Bronchial epithelial cell (primary cell): ENCODE measurements around the gene ZNF24. TPM values are rescaled to one million over a fixed set of nuclear protein-coding genes. Genes with fewer than 3 reads are reported as not detected.
A peak's percentile ranks its signal among the peaks of the same experiment; 100 is the strongest.

Experiments
- DNase-seq: peaks from one replicate; pipeline ENCODE4 v3.0.0-alpha.2; 2010; ENCODE audit warnings: low read depth
- FAIRE-seq: peaks from 2 replicates; lab custom pipeline; 2011; peaks lifted over from hg19 to GRCh38; lab: Jason Lieb, UNC
- H3K27me3 ChIP-seq: 2 replicates; pipeline ENCODE4 v1.5.1; 2011; ENCODE audit warnings: low read length; ENCODE audit not compliant: control insufficient read depth, insufficient read depth
- H3K36me3 ChIP-seq: 2 replicates; pipeline ENCODE4 v1.5.1; 2011; ENCODE audit warnings: low read length; ENCODE audit not compliant: control insufficient read depth, insufficient read depth
- H3K4me3 ChIP-seq: 2 replicates; pipeline ENCODE4 v1.5.1; 2011; ENCODE audit warnings: mild to moderate bottlenecking, low read depth, low read length, control low read depth
- total RNA-seq: library from RNA; depleted of rRNA; stranded (reverse); fragments of >200 nt; gene quantifications from 2 replicates; pipeline ENCODE4 v1.2.1, GENCODE V29; 2014
- TF ChIP-seq, protein P1 (sequence below): IDR thresholded peaks from 2 replicates; pipeline ENCODE4 v1.5.1; 2011; ENCODE audit warnings: mild to moderate bottlenecking, moderate library complexity, low read length, control low read depth, inconsistent platforms; ENCODE audit not compliant: insufficient read depth, severe bottlenecking

ZNF24 gene
- total RNA-seq, 1 donor from 2014 or later = 32.9 TPM

DNA sequence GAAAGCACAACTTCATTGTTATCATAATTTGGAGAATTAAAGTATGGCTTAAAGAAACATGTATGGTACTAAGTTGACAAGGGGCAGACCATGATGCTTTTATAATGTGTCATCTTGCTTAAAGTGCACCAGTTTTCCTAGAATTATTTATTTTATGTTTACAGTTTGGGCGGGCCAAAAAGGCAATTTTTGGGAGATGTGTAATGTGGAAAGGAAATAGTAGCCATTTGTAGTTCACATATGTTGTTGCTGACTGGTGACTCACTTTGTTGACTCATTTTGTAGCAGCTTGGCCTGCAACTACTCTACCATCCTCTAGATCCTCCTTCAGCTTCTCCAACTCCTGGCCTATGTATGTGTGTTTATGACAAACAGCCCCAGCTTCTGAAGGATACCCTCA lies 61.9 kb downstream of the ZNF24 start:
- Histone ChIP-seq H3K4me3 (no peak overlapping the region), H3K36me3 (peaks cover 8% of the 10 kb centered on the region), H3K27me3 (no peaks in the 10 kb centered on the region)
- TF ChIP-seq, protein P1, sequence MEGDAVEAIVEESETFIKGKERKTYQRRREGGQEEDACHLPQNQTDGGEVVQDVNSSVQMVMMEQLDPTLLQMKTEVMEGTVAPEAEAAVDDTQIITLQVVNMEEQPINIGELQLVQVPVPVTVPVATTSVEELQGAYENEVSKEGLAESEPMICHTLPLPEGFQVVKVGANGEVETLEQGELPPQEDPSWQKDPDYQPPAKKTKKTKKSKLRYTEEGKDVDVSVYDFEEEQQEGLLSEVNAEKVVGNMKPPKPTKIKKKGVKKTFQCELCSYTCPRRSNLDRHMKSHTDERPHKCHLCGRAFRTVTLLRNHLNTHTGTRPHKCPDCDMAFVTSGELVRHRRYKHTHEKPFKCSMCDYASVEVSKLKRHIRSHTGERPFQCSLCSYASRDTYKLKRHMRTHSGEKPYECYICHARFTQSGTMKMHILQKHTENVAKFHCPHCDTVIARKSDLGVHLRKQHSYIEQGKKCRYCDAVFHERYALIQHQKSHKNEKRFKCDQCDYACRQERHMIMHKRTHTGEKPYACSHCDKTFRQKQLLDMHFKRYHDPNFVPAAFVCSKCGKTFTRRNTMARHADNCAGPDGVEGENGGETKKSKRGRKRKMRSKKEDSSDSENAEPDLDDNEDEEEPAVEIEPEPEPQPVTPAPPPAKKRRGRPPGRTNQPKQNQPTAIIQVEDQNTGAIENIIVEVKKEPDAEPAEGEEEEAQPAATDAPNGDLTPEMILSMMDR = no peak
- DNase-seq = peak; percentile 91
- FAIRE-seq = no peak

Other genes with a start within 250 kb of the ZNF24 start
- 12.4 and 15.0 TPM in 2 replicates for gene ZNF397, start 103.4 kb downstream of the ZNF24 start, total RNA-seq
- gene ZSCAN30, start 54.2 kb downstream of the ZNF24 start, total RNA-seq = 10.0 and 16.5 TPM in 2 replicates
- 0.79 and 2.6 TPM in 2 replicates for gene ZNF396, start 32.9 kb upstream of the ZNF24 start, total RNA-seq
- gene INO80C, start 153.5 kb upstream of the ZNF24 start, total RNA-seq = 5.3 and 9.5 TPM in 2 replicates
- gene GALNT1, start 237.3 kb upstream of the ZNF24 start, total RNA-seq = 77.4 and 81.7 TPM in 2 replicates